GM12878 (cell line): ENCODE data around the gene RMC1.

Experiments used
- BHLHE40 ChIP-seq, 2 experiments: fragments of 450-650 bp in 1 of 2; IDR thresholded peaks; 2 replicates each; pipeline ENCODE4 v1.6.1; 2011 to 2017; ENCODE audit warnings: low read depth in 2 of 2, borderline replicate concordance in 1 of 2, improper control_type of control experiment in 1 of 2, low read length in 1 of 2, mild to moderate bottlenecking in 1 of 2
- GABPA ChIP-seq: IDR thresholded peaks from 2 replicates; pipeline ENCODE4 v1.6.1; 2014; ENCODE audit warnings: antibody characterized with exemption, low read depth, mild to moderate bottlenecking, inconsistent platforms
- HDAC6 ChIP-seq: fragments of 200-600 bp; sonication (generic); IDR thresholded peaks from one replicate; pipeline ENCODE4 v1.8.0; 2017; ENCODE audit warnings: antibody characterized with exemption; ENCODE audit not compliant: unreplicated experiment
- MXI1 ChIP-seq: fragments of 150-350 bp; IDR thresholded peaks from 2 replicates; pipeline ENCODE4 v1.6.1; 2011; ENCODE audit warnings: low read depth, mild to moderate bottlenecking, inconsistent platforms, low read length, improper control_type of control experiment
- NR2F1 ChIP-seq: fragments of 450-650 bp; conservative IDR thresholded peaks from 2 replicates; pipeline ENCODE4 v1.6.1; 2017; ENCODE audit warnings: mild to moderate bottlenecking
- POLR2A ChIP-seq: IDR thresholded peaks from 2 replicates; pipeline ENCODE4 v1.6.1; 2011; ENCODE audit warnings: low read depth, mild to moderate bottlenecking, low read length
- RB1 ChIP-seq: fragments of 450-650 bp; formaldehyde crosslinking; IDR thresholded peaks from 2 replicates; pipeline ENCODE4 v1.6.1; 2017; ENCODE audit warnings: mild to moderate bottlenecking, borderline replicate concordance
- STAT3 ChIP-seq: IDR thresholded peaks from 2 replicates; pipeline ENCODE4 v1.6.1; 2011; ENCODE audit warnings: low read depth, low read length, improper control_type of control experiment
- SUZ12 ChIP-seq: fragments of 200-600 bp; sonication (generic); IDR thresholded peaks from one replicate; pipeline ENCODE4 v1.6.1; 2018; ENCODE audit warnings: antibody characterized with exemption, mild to moderate bottlenecking; ENCODE audit not compliant: unreplicated experiment
- TF ChIP-seq, protein P1 (sequence below): fragments of 450-650 bp; formaldehyde crosslinking; IDR thresholded peaks from 2 replicates; pipeline ENCODE4 v1.4.0; 2020; ENCODE audit warnings: mild to moderate bottlenecking, moderate library complexity
- TF ChIP-seq, protein P2 (sequence below): IDR thresholded peaks from 2 replicates; pipeline ENCODE4 v1.6.1; 2012; ENCODE audit warnings: low read depth, low read length, improper control_type of control experiment
- TF ChIP-seq, protein P3 (sequence below), 3 experiments: IDR thresholded peaks in 2 of 3; conservative IDR thresholded peaks in 1 of 3; 2 replicates each; pipeline ENCODE4 v1.5.1; 2011; ENCODE audit warnings: low read depth in 3 of 3, low read length in 3 of 3, mild to moderate bottlenecking in 3 of 3, control low read depth in 2 of 3, moderate library complexity in 2 of 3, inconsistent platforms in 1 of 3, mixed read lengths in 1 of 3; ENCODE audit not compliant: control insufficient read depth in 2 of 3, insufficient read depth in 1 of 3; ENCODE audit errors: extremely low read depth in 1 of 3
- TF ChIP-seq, protein P4 (sequence below): fragments of 450-650 bp; IDR thresholded peaks from 2 replicates; pipeline ENCODE4 v1.6.1; 2018; ENCODE audit warnings: mild to moderate bottlenecking, low read depth, moderate library complexity; ENCODE audit not compliant: partially characterized antibody

DNA sequence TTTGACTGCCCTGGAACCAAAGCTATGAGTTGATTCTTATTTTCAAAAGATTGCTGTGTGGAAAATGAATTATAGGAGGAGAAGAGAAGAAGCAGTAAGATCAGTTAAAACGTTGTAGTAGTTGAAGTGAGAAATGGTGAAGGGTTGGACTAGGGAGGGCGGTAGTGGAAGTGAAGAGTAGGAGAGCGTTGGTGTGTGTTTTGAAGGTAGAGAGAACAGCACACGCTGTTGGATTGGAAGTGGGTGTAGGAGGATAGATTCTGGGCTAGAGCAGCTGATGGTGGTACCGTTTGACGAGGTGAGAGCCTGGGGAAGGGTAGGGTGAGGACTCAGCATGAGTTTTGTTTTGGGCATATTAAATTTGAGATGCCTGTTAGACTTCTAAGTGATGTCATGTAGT is 31.8 kb upstream of the RMC1 start:
- TF ChIP-seq, protein P1, sequence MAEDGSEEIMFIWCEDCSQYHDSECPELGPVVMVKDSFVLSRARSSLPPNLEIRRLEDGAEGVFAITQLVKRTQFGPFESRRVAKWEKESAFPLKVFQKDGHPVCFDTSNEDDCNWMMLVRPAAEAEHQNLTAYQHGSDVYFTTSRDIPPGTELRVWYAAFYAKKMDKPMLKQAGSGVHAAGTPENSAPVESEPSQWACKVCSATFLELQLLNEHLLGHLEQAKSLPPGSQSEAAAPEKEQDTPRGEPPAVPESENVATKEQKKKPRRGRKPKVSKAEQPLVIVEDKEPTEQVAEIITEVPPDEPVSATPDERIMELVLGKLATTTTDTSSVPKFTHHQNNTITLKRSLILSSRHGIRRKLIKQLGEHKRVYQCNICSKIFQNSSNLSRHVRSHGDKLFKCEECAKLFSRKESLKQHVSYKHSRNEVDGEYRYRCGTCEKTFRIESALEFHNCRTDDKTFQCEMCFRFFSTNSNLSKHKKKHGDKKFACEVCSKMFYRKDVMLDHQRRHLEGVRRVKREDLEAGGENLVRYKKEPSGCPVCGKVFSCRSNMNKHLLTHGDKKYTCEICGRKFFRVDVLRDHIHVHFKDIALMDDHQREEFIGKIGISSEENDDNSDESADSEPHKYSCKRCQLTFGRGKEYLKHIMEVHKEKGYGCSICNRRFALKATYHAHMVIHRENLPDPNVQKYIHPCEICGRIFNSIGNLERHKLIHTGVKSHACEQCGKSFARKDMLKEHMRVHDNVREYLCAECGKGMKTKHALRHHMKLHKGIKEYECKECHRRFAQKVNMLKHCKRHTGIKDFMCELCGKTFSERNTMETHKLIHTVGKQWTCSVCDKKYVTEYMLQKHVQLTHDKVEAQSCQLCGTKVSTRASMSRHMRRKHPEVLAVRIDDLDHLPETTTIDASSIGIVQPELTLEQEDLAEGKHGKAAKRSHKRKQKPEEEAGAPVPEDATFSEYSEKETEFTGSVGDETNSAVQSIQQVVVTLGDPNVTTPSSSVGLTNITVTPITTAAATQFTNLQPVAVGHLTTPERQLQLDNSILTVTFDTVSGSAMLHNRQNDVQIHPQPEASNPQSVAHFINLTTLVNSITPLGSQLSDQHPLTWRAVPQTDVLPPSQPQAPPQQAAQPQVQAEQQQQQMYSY (CRISPR knock-in tag), result no peak
- TF ChIP-seq POLR2A (no peak), RB1 (no peak), GABPA (no peak), HDAC6 (no peak), MXI1 (no peak), NR2F1 (no peak), BHLHE40 (IDR thresholded peaks at IDR 0.05; ENCODE audit: borderline replicate concordance in 1 of 2, low read depth in 2 of 2, low read length in 1 of 2) (no peak), STAT3 (no peak), SUZ12 (no peak)
- TF ChIP-seq, protein P2, sequence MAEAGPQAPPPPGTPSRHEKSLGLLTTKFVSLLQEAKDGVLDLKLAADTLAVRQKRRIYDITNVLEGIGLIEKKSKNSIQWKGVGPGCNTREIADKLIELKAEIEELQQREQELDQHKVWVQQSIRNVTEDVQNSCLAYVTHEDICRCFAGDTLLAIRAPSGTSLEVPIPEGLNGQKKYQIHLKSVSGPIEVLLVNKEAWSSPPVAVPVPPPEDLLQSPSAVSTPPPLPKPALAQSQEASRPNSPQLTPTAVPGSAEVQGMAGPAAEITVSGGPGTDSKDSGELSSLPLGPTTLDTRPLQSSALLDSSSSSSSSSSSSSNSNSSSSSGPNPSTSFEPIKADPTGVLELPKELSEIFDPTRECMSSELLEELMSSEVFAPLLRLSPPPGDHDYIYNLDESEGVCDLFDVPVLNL, result no peak
- TF ChIP-seq, protein P3, sequence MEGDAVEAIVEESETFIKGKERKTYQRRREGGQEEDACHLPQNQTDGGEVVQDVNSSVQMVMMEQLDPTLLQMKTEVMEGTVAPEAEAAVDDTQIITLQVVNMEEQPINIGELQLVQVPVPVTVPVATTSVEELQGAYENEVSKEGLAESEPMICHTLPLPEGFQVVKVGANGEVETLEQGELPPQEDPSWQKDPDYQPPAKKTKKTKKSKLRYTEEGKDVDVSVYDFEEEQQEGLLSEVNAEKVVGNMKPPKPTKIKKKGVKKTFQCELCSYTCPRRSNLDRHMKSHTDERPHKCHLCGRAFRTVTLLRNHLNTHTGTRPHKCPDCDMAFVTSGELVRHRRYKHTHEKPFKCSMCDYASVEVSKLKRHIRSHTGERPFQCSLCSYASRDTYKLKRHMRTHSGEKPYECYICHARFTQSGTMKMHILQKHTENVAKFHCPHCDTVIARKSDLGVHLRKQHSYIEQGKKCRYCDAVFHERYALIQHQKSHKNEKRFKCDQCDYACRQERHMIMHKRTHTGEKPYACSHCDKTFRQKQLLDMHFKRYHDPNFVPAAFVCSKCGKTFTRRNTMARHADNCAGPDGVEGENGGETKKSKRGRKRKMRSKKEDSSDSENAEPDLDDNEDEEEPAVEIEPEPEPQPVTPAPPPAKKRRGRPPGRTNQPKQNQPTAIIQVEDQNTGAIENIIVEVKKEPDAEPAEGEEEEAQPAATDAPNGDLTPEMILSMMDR (IDR thresholded peaks at IDR 0.05 in 2 of 3, conservative IDR thresholded peaks at IDR 0.05 in 1 of 3; ENCODE audit: control insufficient read depth in 2 of 3, extremely low read depth in 1 of 3, insufficient read depth in 1 of 3, low read depth in 3 of 3, low read length in 3 of 3), result no peak
- TF ChIP-seq, protein P4, sequence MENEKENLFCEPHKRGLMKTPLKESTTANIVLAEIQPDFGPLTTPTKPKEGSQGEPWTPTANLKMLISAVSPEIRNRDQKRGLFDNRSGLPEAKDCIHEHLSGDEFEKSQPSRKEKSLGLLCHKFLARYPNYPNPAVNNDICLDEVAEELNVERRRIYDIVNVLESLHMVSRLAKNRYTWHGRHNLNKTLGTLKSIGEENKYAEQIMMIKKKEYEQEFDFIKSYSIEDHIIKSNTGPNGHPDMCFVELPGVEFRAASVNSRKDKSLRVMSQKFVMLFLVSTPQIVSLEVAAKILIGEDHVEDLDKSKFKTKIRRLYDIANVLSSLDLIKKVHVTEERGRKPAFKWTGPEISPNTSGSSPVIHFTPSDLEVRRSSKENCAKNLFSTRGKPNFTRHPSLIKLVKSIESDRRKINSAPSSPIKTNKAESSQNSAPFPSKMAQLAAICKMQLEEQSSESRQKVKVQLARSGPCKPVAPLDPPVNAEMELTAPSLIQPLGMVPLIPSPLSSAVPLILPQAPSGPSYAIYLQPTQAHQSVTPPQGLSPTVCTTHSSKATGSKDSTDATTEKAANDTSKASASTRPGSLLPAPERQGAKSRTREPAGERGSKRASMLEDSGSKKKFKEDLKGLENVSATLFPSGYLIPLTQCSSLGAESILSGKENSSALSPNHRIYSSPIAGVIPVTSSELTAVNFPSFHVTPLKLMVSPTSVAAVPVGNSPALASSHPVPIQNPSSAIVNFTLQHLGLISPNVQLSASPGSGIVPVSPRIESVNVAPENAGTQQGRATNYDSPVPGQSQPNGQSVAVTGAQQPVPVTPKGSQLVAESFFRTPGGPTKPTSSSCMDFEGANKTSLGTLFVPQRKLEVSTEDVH, result no peak
